BJ (cell line): ENCODE results near the gene SCPEP1. TPM values are rescaled to one million over a fixed set of nuclear protein-coding genes. Genes with fewer than 3 reads are reported as not detected.
"Not testable (repeated sequence)": the region's sequence is repeated elsewhere in the genome, so short reads cannot be mapped to it uniquely, and the experiment has no call there.

Experiments
- CTCF ChIA-PET: fragments of 350-600 bp; formaldehyde crosslinking; extraction: SDS; loops from one replicate; lab custom pipeline; 2021; ENCODE audit warnings: antibody characterized with exemption, inconsistent platforms; lab: Yijun Ruan, JAX
- POLR2A ChIA-PET: fragments of 300-600 bp; sonication (Branson Sonifier 250); formaldehyde crosslinking; extraction: SDS; loops from one replicate; lab custom pipeline; 2021; ENCODE audit warnings: antibody characterized with exemption; lab: Charles Lee
- DNase-seq: peaks from one replicate; pipeline ENCODE4 v3.0.0-alpha.2; 2011; ENCODE audit warnings: low read depth
- H3K27me3 ChIP-seq: 2 replicates; pipeline ENCODE4 v1.6.0; 2011; ENCODE audit warnings: low read length; ENCODE audit not compliant: control insufficient read depth, insufficient read depth
- H3K36me3 ChIP-seq: 2 replicates; pipeline ENCODE4 v1.5.1; 2011; ENCODE audit warnings: low read length; ENCODE audit not compliant: control insufficient read depth, insufficient read depth
- H3K4me3 ChIP-seq: 2 replicates; pipeline ENCODE4 v1.5.1; 2011; ENCODE audit warnings: low read depth, mild to moderate bottlenecking, control low read depth, low read length
- CTCF ChIP-seq: IDR thresholded peaks from 2 replicates; pipeline ENCODE4 v1.5.1; 2011; ENCODE audit warnings: low read depth, mild to moderate bottlenecking, control low read depth, inconsistent platforms, low read length, moderate library complexity; ENCODE audit not compliant: insufficient read depth
- polyA plus RNA-seq: library from polyadenylated mRNA; depleted of rRNA; stranded (reverse); fragments of >200 nt; gene quantifications from 2 replicates; pipeline ENCODE4 v1.2.3, GENCODE V29; 2011

SCPEP1 gene
- polyA plus RNA-seq, 1 experiment = 31.1 TPM

GRCh38 chr17:56937687-56938086 lies 40.2 kb upstream of the SCPEP1 start:
- peaks cover 5% of the 10 kb centered on the region for H3K36me3 ChIP-seq
- no peak for TF ChIP-seq CTCF
- no peaks in the 10 kb centered on the region for H3K27me3 ChIP-seq
- H3K4me3 ChIP-seq = no peak overlapping the region
- CTCF ChIA-PET = interaction anchor here (1.1 to 1.5 kb wide), 2 partner anchors 113 to 118 kb away, joined by 3 to 5 read pairs; no protein-coding TSS in a partner anchor
- POLR2A ChIA-PET = no interaction called here
- no peak for DNase-seq

GRCh38 chr17:56938206-56938605 lies 39.7 kb upstream of the SCPEP1 start:
- H3K27me3 ChIP-seq, H3K36me3 ChIP-seq, H3K4me3 ChIP-seq, POLR2A ChIA-PET, DNase-seq: not testable (repeated sequence)
- CTCF ChIA-PET = interaction anchor here (1.1 kb wide), 1 partner anchor 119 kb away, joined by 3 read pairs; no protein-coding TSS in a partner anchor

- H3K36me3 ChIP-seq = peaks cover 6% of the 10 kb centered on the region
- DNase-seq = no peak
- peak; percentile 67 for TF ChIP-seq CTCF
- CTCF ChIA-PET = interaction anchor here (0.8 to 5.2 kb wide), 14 partner anchors 11 to 140 kb away, joined by 3 to 105 read pairs (median 4); partner anchors contain the start of genes C17orf67 and DGKE
- no peak overlapping the region for H3K4me3 ChIP-seq
- no peaks in the 10 kb centered on the region for H3K27me3 ChIP-seq
- POLR2A ChIA-PET = no interaction called here
Observed at GRCh38 chr17:56939869-56940484, 38.0 kb upstream of the SCPEP1 start.

GRCh38 chr17:56943505-56944125 lies 34.3 kb upstream of the SCPEP1 start:
- DNase-seq = no peak
- CTCF ChIA-PET = interaction anchor here (5.2 kb wide), 1 partner anchor 125 kb away, joined by 105 read pairs; no protein-coding TSS in a partner anchor

GRCh38 chr17:56945938-56946505 lies 31.9 kb upstream of the SCPEP1 start:
- CTCF ChIA-PET = interaction anchor here (0.7 to 2.0 kb wide), 2 partner anchors 9 to 126 kb away, joined by 3 to 7 read pairs; no protein-coding TSS in a partner anchor
- H3K27me3 ChIP-seq = no peaks in the 10 kb centered on the region
- peaks cover 7% of the 10 kb centered on the region for H3K36me3 ChIP-seq
- no peak overlapping the region for H3K4me3 ChIP-seq
- TF ChIP-seq CTCF = no peak
- POLR2A ChIA-PET = no interaction called here
- DNase-seq = no peak

More at GRCh38 chr17:56943505-56944125, 34.3 kb upstream of the SCPEP1 start:
- no peaks in the 10 kb centered on the region for H3K27me3 ChIP-seq
- no peak overlapping the region for H3K4me3 ChIP-seq
- no peak for TF ChIP-seq CTCF
- POLR2A ChIA-PET = no interaction called here
- peaks cover 5% of the 10 kb centered on the region for H3K36me3 ChIP-seq
